Keratinocyte (primary cell): ENCODE results near the gene HMCES.

Experiments used
- CTCF ChIP-seq, 3 experiments: IDR thresholded peaks in 1 of 3; conservative IDR thresholded peaks in 1 of 3; optimal IDR thresholded peaks in 1 of 3; 2 replicates in 2 of 3; 3 replicates in 1 of 3; pipeline versions ENCODE3 to v1.5.1; 2011; ENCODE audit warnings: low read length in 3 of 3, mild to moderate bottlenecking in 3 of 3, moderate library complexity in 2 of 3, control low read depth in 1 of 3, inconsistent platforms in 1 of 3; ENCODE audit not compliant: insufficient read depth in 2 of 3; ENCODE audit errors: extremely low read depth in 1 of 3
- EZH2 ChIP-seq: IDR thresholded peaks from one replicate; pipeline ENCODE4 v1.6.1; 2012; ENCODE audit warnings: inconsistent platforms, mild to moderate bottlenecking, low read length, moderate library complexity

GRCh38 chr3:129233538-129233937 lies 45.1 kb upstream of the HMCES start:
- TF ChIP-seq CTCF (optimal IDR thresholded peaks at IDR 0.05 in 1 of 3, IDR thresholded peaks at IDR 0.05 in 1 of 3, conservative IDR thresholded peaks at IDR 0.05 in 1 of 3; ENCODE audit: extremely low read depth in 1 of 3, insufficient read depth in 2 of 3, low read length in 3 of 3) = no peak
- no peak for TF ChIP-seq EZH2
